ENCODE results near the gene ADAM10. TPM values are rescaled to one million over a fixed set of nuclear protein-coding genes. Genes with fewer than 3 reads are reported as not detected.

Gene ADAM10
- polyA plus RNA-seq, 1 of the 3 experiments (the other 2 are of a cell fraction): 83.5 TPM

- no peak for TF ChIP-seq TCF12 (IDR thresholded peaks at IDR 0.05)
- no peak for TF ChIP-seq RAD21 (IDR thresholded peaks at IDR 0.05; ENCODE audit: low read length)
Measured at GRCh38 chr15:58602823-58603222, 146.7 kb downstream of the ADAM10 start (continued).

- H3K36me3 ChIP-seq (replicated peaks in 1 of 2; ENCODE audit: control insufficient read depth in 1 of 2, insufficient read depth in 2 of 2, low read length in 1 of 2): peaks cover 35 to 52% of the 10 kb centered on the region in 2 experiments
- H3K9me3 ChIP-seq: no peaks in the 10 kb centered on the region
- ChIA-PET CTCF (interaction anchor here (1.2 kb wide), 1 partner anchor 24 kb away, joined by 3 read pairs; no protein-coding TSS in a partner anchor), POLR2A (no interaction called here)
- H4K20me1 ChIP-seq (ENCODE audit: insufficient read depth): no peaks in the 10 kb centered on the region
- DNase-seq: no peak
- 93% methylated on average over 4 of the region's 4 CpGs for WGBS (ENCODE audit: low lambda C conversion rate)
- TF ChIP-seq FOSL2 (IDR thresholded peaks at IDR 0.05; ENCODE audit: borderline replicate concordance, low read depth): no peak
- no peak for TF ChIP-seq CHD2 (IDR thresholded peaks at IDR 0.05; ENCODE audit: low read length, partially characterized antibody)
- TF ChIP-seq FOXM1 (IDR thresholded peaks at IDR 0.05; ENCODE audit: low read depth): no peak
- no peak for TF ChIP-seq GATA2 (CRISPR knock-in tag; IDR thresholded peaks at IDR 0.05)
- TF ChIP-seq RAD21 (IDR thresholded peaks at IDR 0.05; ENCODE audit: low read length): no peak
- TF ChIP-seq POLR2AphosphoS5 (IDR thresholded peaks at IDR 0.05; ENCODE audit: low read depth, low read length): no peak
- TF ChIP-seq IRF3 (IDR thresholded peaks at IDR 0.05; ENCODE audit: low read depth, low read length): no peak
- TF ChIP-seq SMC3 (IDR thresholded peaks at IDR 0.05; ENCODE audit: low read depth, low read length): no peak
- TF ChIP-seq, protein P1, sequence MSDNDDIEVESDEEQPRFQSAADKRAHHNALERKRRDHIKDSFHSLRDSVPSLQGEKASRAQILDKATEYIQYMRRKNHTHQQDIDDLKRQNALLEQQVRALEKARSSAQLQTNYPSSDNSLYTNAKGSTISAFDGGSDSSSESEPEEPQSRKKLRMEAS (IDR thresholded peaks at IDR 0.05; ENCODE audit: low read depth): no peak
- no peak for TF ChIP-seq EP300 (IDR thresholded peaks at IDR 0.05; ENCODE audit: borderline replicate concordance in 1 of 2, low read depth in 1 of 2, low read length in 1 of 2)
- no peak for TF ChIP-seq TCF12 (IDR thresholded peaks at IDR 0.05)
- TF ChIP-seq, protein P2, sequence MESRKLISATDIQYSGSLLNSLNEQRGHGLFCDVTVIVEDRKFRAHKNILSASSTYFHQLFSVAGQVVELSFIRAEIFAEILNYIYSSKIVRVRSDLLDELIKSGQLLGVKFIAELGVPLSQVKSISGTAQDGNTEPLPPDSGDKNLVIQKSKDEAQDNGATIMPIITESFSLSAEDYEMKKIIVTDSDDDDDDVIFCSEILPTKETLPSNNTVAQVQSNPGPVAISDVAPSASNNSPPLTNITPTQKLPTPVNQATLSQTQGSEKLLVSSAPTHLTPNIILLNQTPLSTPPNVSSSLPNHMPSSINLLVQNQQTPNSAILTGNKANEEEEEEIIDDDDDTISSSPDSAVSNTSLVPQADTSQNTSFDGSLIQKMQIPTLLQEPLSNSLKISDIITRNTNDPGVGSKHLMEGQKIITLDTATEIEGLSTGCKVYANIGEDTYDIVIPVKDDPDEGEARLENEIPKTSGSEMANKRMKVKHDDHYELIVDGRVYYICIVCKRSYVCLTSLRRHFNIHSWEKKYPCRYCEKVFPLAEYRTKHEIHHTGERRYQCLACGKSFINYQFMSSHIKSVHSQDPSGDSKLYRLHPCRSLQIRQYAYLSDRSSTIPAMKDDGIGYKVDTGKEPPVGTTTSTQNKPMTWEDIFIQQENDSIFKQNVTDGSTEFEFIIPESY (IDR thresholded peaks at IDR 0.05; ENCODE audit: borderline replicate concordance, low read depth): no peak
- no peak for TF ChIP-seq NFIC (IDR thresholded peaks at IDR 0.05; ENCODE audit: borderline replicate concordance)
- no peak for TF ChIP-seq RXRA (IDR thresholded peaks at IDR 0.05; ENCODE audit: borderline replicate concordance, low read depth)
- no peak for TF ChIP-seq PBX3 (IDR thresholded peaks at IDR 0.05)
- no peak for TF ChIP-seq RCOR1 (IDR thresholded peaks at IDR 0.05; ENCODE audit: low read length)
- TF ChIP-seq GABPA (IDR thresholded peaks at IDR 0.05; ENCODE audit: low read depth): no peak
- no peak for TF ChIP-seq TAF1 (IDR thresholded peaks at IDR 0.05; ENCODE audit: borderline replicate concordance, low read depth, low read length)
- no peak for TF ChIP-seq EZH2phosphoT487 (IDR thresholded peaks at IDR 0.05; ENCODE audit: borderline replicate concordance, low read depth)
- TF ChIP-seq, protein P3, sequence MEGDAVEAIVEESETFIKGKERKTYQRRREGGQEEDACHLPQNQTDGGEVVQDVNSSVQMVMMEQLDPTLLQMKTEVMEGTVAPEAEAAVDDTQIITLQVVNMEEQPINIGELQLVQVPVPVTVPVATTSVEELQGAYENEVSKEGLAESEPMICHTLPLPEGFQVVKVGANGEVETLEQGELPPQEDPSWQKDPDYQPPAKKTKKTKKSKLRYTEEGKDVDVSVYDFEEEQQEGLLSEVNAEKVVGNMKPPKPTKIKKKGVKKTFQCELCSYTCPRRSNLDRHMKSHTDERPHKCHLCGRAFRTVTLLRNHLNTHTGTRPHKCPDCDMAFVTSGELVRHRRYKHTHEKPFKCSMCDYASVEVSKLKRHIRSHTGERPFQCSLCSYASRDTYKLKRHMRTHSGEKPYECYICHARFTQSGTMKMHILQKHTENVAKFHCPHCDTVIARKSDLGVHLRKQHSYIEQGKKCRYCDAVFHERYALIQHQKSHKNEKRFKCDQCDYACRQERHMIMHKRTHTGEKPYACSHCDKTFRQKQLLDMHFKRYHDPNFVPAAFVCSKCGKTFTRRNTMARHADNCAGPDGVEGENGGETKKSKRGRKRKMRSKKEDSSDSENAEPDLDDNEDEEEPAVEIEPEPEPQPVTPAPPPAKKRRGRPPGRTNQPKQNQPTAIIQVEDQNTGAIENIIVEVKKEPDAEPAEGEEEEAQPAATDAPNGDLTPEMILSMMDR (IDR thresholded peaks at IDR 0.05): no peak
- H3K79me2 ChIP-seq (ENCODE audit: insufficient read depth): no peaks in the 10 kb centered on the region
- no peak overlapping the region for H2AFZ ChIP-seq (ENCODE audit: low read depth)
- no peaks in the 10 kb centered on the region; a peak in 1 of 4 replicates for H3K4me1 ChIP-seq (ENCODE audit: control insufficient read depth in 1 of 2, insufficient read depth in 2 of 2, low read depth in 1 of 2, low read length in 1 of 2)
- H3K4me2 ChIP-seq: no peak overlapping the region
- no peaks in the 10 kb centered on the region for H3K9me2 ChIP-seq
- peaks cover 13% of the 10 kb centered on the region for H3F3A ChIP-seq (replicated peaks; ENCODE audit: insufficient read depth)
- no peaks in the 10 kb centered on the region for H3K27me3 ChIP-seq (ENCODE audit: insufficient read depth)
- no peak overlapping the region for H3K27ac ChIP-seq (ENCODE audit: low read depth in 2 of 2, low read length in 1 of 2)
- H3K9ac ChIP-seq: no peak overlapping the region
- H3K4me3 ChIP-seq (ENCODE audit: low read depth in 2 of 2, low read length in 1 of 2): no peak overlapping the region
Measured at GRCh38 chr15:58598829-58599210, 150.7 kb downstream of the ADAM10 start.

Data from SK-N-SH (cell line).